GM18526 (cell line): Measurements from ENCODE around the gene FTO.

ENCODE experiments used
- POLR2A ChIP-seq: IDR thresholded peaks from 3 replicates; pipeline ENCODE4 v1.6.1; 2011; ENCODE audit not compliant: insufficient read length; ENCODE audit errors: extremely low read depth

The FTO gene

GRCh38 chr16:54093281-54093680 is 389.3 kb downstream of the FTO start:
- TF ChIP-seq POLR2A = no peak

- TF ChIP-seq POLR2A = no peak
These were observed 390.7 kb downstream of the FTO start for GRCh38 chr16:54094641-54095040.

GRCh38 chr16:54096607-54097006 is 392.7 kb downstream of the FTO start:
- TF ChIP-seq POLR2A = no peak

GRCh38 chr16:54097774-54098173 is 393.8 kb downstream of the FTO start:
- no peak for TF ChIP-seq POLR2A

GRCh38 chr16:54098247-54098646 is 394.3 kb downstream of the FTO start:
- no peak for TF ChIP-seq POLR2A

- TF ChIP-seq POLR2A = no peak
These were observed 395.7 kb downstream of the FTO start for GRCh38 chr16:54099627-54100026.

GRCh38 chr16:54102888-54103866 is 399.2 kb downstream of the FTO start:
- TF ChIP-seq POLR2A = no peak

- no peak for TF ChIP-seq POLR2A
These were observed 402.1 kb downstream of the FTO start for GRCh38 chr16:54106057-54106456.

- TF ChIP-seq POLR2A = no peak
These were observed 403.7 kb downstream of the FTO start for GRCh38 chr16:54107583-54108202.

- TF ChIP-seq POLR2A = no peak
These were observed 406.3 kb downstream of the FTO start for GRCh38 chr16:54110016-54110981.

- TF ChIP-seq POLR2A = no peak
These were observed 408.7 kb downstream of the FTO start for GRCh38 chr16:54112451-54113206.

- TF ChIP-seq POLR2A = no peak
These were observed 411.6 kb downstream of the FTO start for GRCh38 chr16:54115558-54115957.

- no peak for TF ChIP-seq POLR2A
These were observed 412.2 kb downstream of the FTO start for GRCh38 chr16:54116124-54116655.

- TF ChIP-seq POLR2A = no peak
These were observed 414.9 kb downstream of the FTO start for GRCh38 chr16:54118846-54119245.
